GM12872 (cell line): Measurements from ENCODE around the gene EMX2.

Experiments used
- TF ChIP-seq, protein P1 (sequence below): IDR thresholded peaks from 3 replicates; pipeline ENCODE4 v1.5.1; 2011; ENCODE audit warnings: low read depth, mild to moderate bottlenecking, low read length, moderate library complexity; ENCODE audit not compliant: insufficient read depth

Gene EMX2

DNA sequence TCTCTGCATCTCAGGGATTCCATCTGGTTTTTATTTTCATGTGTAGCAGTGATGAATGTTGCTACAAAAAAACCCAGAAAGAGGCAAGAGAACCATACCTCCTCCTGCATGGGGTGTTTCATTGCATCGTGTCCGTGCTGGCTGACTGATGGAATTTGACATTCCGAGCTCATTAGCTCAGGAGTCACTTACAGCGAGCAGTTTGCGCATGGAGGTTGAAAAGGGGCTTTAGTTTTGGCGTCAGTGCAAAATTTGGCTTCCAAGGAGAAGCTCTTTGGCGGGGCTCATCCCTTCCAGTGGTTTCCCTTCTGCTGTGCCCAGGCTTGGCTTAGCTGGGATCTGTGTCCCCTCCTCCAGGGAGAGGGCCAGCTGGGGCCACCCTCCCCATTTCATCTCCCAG is 25.8 kb downstream of the EMX2 start:
- TF ChIP-seq, protein P1, sequence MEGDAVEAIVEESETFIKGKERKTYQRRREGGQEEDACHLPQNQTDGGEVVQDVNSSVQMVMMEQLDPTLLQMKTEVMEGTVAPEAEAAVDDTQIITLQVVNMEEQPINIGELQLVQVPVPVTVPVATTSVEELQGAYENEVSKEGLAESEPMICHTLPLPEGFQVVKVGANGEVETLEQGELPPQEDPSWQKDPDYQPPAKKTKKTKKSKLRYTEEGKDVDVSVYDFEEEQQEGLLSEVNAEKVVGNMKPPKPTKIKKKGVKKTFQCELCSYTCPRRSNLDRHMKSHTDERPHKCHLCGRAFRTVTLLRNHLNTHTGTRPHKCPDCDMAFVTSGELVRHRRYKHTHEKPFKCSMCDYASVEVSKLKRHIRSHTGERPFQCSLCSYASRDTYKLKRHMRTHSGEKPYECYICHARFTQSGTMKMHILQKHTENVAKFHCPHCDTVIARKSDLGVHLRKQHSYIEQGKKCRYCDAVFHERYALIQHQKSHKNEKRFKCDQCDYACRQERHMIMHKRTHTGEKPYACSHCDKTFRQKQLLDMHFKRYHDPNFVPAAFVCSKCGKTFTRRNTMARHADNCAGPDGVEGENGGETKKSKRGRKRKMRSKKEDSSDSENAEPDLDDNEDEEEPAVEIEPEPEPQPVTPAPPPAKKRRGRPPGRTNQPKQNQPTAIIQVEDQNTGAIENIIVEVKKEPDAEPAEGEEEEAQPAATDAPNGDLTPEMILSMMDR, result no peak

DNA sequence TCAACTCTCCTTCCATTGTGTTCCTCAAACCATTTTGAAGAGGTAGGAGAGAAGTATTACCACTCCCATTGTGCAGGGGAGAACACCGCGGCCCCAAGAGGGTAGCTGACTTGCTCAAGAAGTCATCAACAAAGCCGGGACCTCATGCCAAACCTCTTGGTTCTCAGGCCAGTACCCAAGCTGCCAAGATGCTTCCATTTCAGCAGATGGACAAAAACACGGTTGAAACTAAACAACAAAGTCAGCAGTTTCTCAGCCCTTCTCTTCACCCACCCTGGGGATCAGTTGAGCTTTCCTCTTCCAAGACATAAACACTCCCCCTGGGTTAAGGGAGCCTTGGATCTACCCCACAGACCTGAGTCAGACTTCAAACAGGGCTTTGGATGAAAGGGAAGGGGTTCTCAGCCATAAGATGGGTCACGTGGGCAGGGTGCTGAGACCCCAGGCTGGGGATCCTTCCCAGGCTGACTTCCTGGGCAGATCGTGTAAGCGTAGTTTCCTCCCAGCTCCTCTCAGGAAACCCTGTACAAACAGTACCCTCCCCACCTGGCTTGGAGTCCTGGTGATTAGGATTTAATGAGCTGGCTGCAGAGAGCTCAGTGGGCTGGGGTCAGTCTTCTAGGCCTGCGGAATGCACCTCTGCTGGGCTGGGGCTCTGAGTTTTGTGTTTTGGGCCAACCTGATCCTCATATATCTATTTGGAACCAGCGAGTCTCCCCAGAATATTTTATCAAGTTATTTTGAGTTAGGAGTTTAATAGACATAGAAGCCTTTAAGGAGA is 27.3 kb downstream of the EMX2 start:
- TF ChIP-seq, protein P1, result no peak

DNA sequence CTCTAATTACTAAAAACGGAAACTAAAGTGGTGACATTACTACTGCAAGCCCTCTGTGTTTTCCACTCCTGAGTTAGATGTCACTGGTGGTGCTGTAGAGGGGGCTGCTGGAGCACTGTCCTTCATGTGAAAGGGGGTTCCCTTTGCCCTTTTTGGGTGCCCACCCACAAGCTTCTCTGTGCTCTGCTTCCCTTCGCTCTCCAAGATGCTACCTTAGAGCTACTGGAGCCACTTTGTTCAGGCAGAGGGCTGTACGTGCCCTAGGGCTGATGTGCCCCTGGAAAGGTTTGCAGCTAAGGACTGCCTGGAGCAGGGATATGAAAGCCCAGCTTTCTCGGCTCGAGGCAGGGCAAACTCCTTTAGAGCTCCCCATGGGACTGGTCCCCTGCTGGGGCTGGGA is 28.3 kb downstream of the EMX2 start:
- TF ChIP-seq, protein P1, result no peak

DNA sequence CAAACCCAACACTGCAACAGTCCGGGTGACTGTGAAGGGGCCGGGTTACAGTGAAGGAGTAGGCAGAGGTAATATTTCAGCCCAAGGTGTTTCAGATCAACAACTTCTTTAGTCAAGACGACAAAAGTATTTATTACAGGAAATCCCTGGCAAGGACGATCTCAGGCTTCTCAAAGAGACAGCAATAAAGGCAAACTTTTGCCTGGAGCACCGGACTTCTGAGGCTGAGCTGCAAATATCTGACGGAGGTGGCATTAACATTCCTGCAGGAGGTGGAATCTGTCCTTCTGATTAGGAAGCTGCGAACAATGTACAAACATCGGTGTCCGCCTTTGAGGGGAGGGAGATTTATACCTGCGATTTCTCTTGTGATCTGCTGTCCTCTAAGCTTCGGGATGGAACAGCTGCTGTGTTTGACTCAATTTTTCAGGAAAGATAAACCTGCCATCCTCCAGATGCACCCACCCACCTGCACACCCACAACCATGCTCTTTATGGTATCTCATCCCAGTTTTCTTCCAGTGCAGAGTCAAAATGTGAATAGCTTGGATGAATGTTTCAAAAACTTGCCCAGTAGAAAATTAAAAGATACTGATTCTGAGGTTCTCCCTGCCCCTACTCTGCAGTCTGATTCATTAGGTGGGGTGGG is 32.1 kb downstream of the EMX2 start:
- TF ChIP-seq, protein P1, result no peak

DNA sequence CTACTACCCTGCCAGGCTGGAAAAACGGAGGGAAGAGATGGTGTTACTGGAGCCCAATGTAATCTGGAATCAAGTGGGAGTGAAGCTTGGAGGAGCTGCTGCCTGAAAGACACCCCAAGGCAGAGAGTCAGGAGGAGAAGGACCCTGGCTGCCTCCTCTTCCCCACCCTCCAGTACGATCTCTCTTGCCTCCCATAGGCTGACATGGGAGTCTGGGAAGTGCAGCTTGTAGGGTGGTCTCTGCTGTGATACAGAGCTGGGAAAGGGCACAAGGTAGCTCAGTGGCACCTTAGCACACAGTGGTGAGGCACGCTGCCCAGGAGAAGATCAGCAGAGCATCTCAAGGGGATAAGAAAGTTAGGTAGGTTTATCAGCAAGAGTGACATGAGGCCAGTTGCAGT is 35.9 kb downstream of the EMX2 start:
- TF ChIP-seq, protein P1, result no peak

DNA sequence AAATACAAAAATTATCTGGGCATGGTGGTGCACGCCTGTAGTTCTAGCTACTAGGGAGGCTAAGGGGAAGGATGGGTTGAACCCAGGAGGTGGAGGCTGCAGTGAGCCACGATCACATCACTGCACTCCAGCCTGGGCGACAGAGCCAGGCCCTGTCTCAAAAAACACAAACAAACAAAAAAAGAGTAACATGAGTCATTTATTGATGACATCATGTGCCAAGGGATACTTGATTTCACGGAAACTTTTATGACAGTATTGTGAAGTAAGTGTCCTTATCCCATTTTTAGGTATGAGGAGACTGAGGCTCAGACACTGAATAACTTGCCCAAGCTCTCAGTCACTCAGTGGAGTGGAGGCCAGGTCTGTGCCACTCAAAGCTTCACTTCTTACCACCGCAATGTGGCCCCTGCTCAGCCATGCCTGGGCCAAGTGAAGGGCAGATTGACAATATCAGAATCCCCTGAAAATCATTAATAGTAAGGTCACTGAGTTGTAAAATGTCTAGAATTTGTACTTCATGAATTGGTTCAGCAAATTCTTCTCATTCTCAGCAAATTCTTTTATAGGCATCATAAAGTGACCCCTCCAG is 36.5 kb downstream of the EMX2 start:
- TF ChIP-seq, protein P1, result no peak

DNA sequence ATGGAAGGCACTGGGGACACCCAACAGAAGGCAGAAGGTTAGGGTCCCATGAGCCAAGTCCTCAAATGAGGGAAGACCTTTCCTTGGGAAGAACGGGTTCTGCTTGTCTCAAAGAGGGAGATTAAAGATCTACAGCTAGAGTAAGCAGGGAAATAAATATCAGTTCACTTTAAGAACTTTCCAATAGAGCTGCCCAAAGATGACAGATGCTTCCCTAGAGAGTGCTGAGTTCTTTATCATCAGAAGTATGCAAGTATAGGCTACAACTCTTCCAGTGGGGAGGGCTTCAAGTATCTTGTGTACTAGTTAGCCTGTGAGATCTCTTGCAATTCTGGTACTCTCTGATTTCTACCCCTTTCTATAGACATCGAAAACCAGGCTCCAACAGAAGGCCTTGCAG is 39.4 kb downstream of the EMX2 start:
- TF ChIP-seq, protein P1, result no peak
